Neuronal stem cell (in vitro differentiated cells): ENCODE measurements around the gene RGL1.

Experiments
- DNase-seq: peaks from one replicate; pipeline ENCODE4 v3.0.0-alpha.2; 2013; ENCODE audit warnings: low spot score
- H2AFZ ChIP-seq: one replicate; pipeline ENCODE4 v1.6.1; 2013; ENCODE audit warnings: mild to moderate bottlenecking, low read length, inconsistent platforms
- H2AK5ac ChIP-seq: 2 replicates; pipeline ENCODE4 v1.6.1; 2013; ENCODE audit warnings: low read depth, mild to moderate bottlenecking, inconsistent platforms, low read length, moderate library complexity, mixed read lengths
- H2BK120ac ChIP-seq: 2 replicates; pipeline ENCODE4 v1.6.1; 2013; ENCODE audit warnings: low read depth, mild to moderate bottlenecking, inconsistent platforms, low read length, moderate library complexity, mixed read lengths
- H2BK12ac ChIP-seq: one replicate; pipeline ENCODE4 v1.6.1; 2013; ENCODE audit warnings: low read length, inconsistent platforms
- H2BK15ac ChIP-seq: 2 replicates; pipeline ENCODE4 v1.6.1; 2013; ENCODE audit warnings: mild to moderate bottlenecking, low read length, inconsistent platforms, mixed read lengths
- H2BK5ac ChIP-seq: one replicate; pipeline ENCODE4 v1.6.1; 2013; ENCODE audit warnings: inconsistent platforms, mild to moderate bottlenecking, low read length, moderate library complexity
- H3K14ac ChIP-seq: one replicate; pipeline ENCODE4 v1.6.1; 2013; ENCODE audit warnings: low read length, inconsistent platforms
- H3K18ac ChIP-seq: 2 replicates; pipeline ENCODE4 v1.6.1; 2013; ENCODE audit warnings: low read length, inconsistent platforms
- H3K23ac ChIP-seq: 2 replicates; pipeline ENCODE4 v1.6.1; 2013; ENCODE audit warnings: low read depth, mild to moderate bottlenecking, mixed read lengths, low read length, inconsistent platforms; ENCODE audit not compliant: poor library complexity
- H3K27ac ChIP-seq: replicated peaks from 3 replicates; pipeline ENCODE4 v1.5.1; 2013; ENCODE audit warnings: low read length, inconsistent platforms
- H3K27me3 ChIP-seq, 3 experiments: 2 replicates each; pipeline ENCODE4 v1.6.1; 2013; ENCODE audit warnings: low read length in 3 of 3, mild to moderate bottlenecking in 2 of 3, inconsistent platforms in 1 of 3, low read depth in 1 of 3, mixed read lengths in 1 of 3, moderate library complexity in 1 of 3; ENCODE audit not compliant: control insufficient read depth in 3 of 3, insufficient read depth in 3 of 3
- H3K36me3 ChIP-seq, 2 donors: replicated peaks in 1 of 2; 2 replicates each; pipeline ENCODE4 v1.6.1; 2013; ENCODE audit warnings: low read length in 2 of 2; ENCODE audit not compliant: control insufficient read depth in 2 of 2, insufficient read depth in 2 of 2
- H3K4ac ChIP-seq: 2 replicates; pipeline ENCODE4 v1.6.1; 2013; ENCODE audit warnings: inconsistent platforms, mild to moderate bottlenecking, low read length, moderate library complexity
- H3K4me1 ChIP-seq, 2 donors: 1 replicate in 1 of 2; 2 replicates in 1 of 2; pipeline ENCODE4 v1.6.1; 2013; ENCODE audit warnings: low read length in 2 of 2, low read depth in 1 of 2; ENCODE audit not compliant: control insufficient read depth in 2 of 2, insufficient read depth in 1 of 2
- H3K4me2 ChIP-seq: one replicate; pipeline ENCODE4 v1.6.1; 2013; ENCODE audit warnings: mild to moderate bottlenecking, low read length, inconsistent platforms; ENCODE audit not compliant: insufficient read depth, poor library complexity, severe bottlenecking
- H3K4me3 ChIP-seq, 2 donors: 2 replicates each; pipeline ENCODE4 v1.5.1; 2013; ENCODE audit warnings: low read length in 2 of 2, mild to moderate bottlenecking in 2 of 2, inconsistent platforms in 1 of 2, moderate library complexity in 1 of 2
- H3K79me1 ChIP-seq: one replicate; pipeline ENCODE4 v1.6.1; 2013; ENCODE audit warnings: low read depth, mild to moderate bottlenecking, inconsistent platforms, low read length, moderate library complexity
- H3K9ac ChIP-seq: one replicate; pipeline ENCODE4 v1.6.1; 2013; ENCODE audit warnings: mild to moderate bottlenecking, low read depth, low read length, inconsistent platforms; ENCODE audit not compliant: poor library complexity
- H3K9me3 ChIP-seq, 2 donors: replicated peaks in 1 of 2; 2 replicates each; pipeline versions ENCODE3 to v1.6.1; 2013; ENCODE audit warnings: low read length in 2 of 2, mild to moderate bottlenecking in 2 of 2, inconsistent platforms in 1 of 2, low read depth in 1 of 2, mixed read lengths in 1 of 2, moderate library complexity in 1 of 2; ENCODE audit not compliant: control insufficient read depth in 2 of 2, insufficient read depth in 1 of 2
- H4K8ac ChIP-seq: one replicate; pipeline ENCODE4 v1.6.1; 2013; ENCODE audit warnings: low read depth, mild to moderate bottlenecking, inconsistent platforms, low read length, moderate library complexity
- H4K91ac ChIP-seq: one replicate; pipeline ENCODE4 v1.6.1; 2013; ENCODE audit warnings: low read length, low read depth, mild to moderate bottlenecking, inconsistent platforms; ENCODE audit not compliant: poor library complexity
- WGBS, 2 donors: extraction: QIAGEN DNeasy Blood & Tissue Kit; methylation state at CpG; one replicate each; pipeline ENCODE4 v1.1.7; 2013; ENCODE audit warnings: missing lambda C conversion rate in 2 of 2, mixed read lengths in 1 of 2; ENCODE audit not compliant: insufficient read length in 2 of 2, insufficient replicate concordance in 1 of 2; ENCODE audit errors: extremely low coverage in 2 of 2; 5-methylcytosine and 5-hydroxymethylcytosine counted together

RGL1 gene

DNA sequence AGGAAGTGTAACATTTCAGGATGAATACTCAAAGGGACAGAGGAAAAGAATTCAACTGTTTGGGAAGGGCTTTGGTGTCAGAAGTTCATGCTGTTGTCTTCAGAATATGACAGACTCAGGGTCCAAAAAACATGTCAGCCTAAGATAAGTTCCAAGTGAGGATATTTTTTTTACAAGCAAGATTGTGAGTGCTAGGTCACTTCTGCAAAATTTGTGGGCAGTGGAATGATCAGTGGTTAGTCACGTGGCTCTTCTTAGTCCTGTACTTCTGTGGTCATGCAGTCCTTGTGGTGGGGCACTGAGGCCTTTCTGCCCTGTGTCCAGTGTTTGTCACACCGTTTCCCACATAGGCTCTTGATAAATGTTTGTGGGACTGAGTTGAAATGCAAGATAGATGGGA lies 5.2 kb downstream of the RGL1 start:
- H2BK12ac ChIP-seq = no peak overlapping the region
- no peak overlapping the region for H3K9ac ChIP-seq
- H4K91ac ChIP-seq = no peak overlapping the region
- H3K4me2 ChIP-seq = no peak overlapping the region
- no peak overlapping the region for H3K4me3 ChIP-seq
- DNase-seq = no peak
- H3K4ac ChIP-seq = no peak overlapping the region
- peaks cover 21 to 24% of the 10 kb centered on the region in 2 donors for H3K4me1 ChIP-seq
- H2BK5ac ChIP-seq = no peak overlapping the region
- no peaks in the 10 kb centered on the region for H3K79me1 ChIP-seq
- no peak overlapping the region for H4K8ac ChIP-seq
- peaks cover 0 to 9% of the 10 kb centered on the region in 2 donors for H3K36me3 ChIP-seq
- no peak overlapping the region for H2BK120ac ChIP-seq
- no peak overlapping the region for H3K14ac ChIP-seq
- whole genome bisulfite sequencing, 2 donors = no CpG with 5 or more reads among the region's 2 CpGs
- no peak overlapping the region for H2AFZ ChIP-seq
- no peak overlapping the region for H2AK5ac ChIP-seq
- no peak overlapping the region for H2BK15ac ChIP-seq
- no peak overlapping the region for H3K18ac ChIP-seq
- H3K23ac ChIP-seq = no peak overlapping the region
- H3K9me3 ChIP-seq = no peaks in the 10 kb centered on the region
- no peak overlapping the region for H3K27ac ChIP-seq
- no peaks in the 10 kb centered on the region for H3K27me3 ChIP-seq

DNA sequence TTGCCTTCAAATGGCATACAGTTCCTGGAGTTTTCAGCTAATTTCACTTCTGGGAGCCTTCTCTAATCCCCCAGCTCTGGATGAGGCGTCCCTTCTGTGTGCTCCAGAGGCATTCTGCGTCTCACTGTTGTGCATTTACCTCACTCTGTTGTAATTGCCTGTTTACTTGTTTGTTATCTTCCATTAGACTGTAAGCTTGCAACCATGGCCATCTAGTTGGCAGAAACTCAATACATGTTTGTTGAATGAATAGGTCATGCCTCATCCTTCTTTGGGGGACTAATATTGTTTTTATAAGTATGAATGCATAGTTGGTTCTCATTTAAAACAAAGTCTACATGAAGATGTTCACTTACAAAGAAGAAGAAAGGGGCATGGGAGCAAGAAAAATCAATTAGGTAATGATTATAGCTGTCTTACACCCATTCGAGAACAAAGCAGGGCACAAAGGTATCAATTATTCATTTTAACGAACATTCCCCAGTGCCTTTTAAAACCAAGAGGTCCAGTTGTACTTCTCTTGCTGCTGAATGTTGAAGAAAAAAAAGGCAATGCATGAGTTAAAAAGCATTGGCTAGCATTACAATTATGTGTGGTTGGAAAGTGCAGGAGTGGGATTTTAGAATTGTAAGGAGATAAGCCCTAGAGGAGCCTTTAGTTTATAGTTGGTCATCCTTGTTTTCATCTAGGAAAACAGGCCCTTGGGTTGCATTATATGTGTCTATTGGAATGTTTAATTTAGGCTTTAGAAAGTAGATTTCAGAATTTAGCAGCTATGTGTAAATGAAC lies 6.0 kb downstream of the RGL1 start:
- WGBS, 2 donors = no CpG with 5 or more reads among the region's 4 CpGs
- Histone ChIP-seq H3K79me1 (no peaks in the 10 kb centered on the region), H3K18ac (no peak overlapping the region), H2BK15ac (no peak overlapping the region), H3K36me3 (peaks cover 0 to 9% of the 10 kb centered on the region in 2 donors), H4K8ac (no peak overlapping the region), H3K4me1 (peaks cover 21 to 27% of the 10 kb centered on the region in 2 donors), H3K4ac (no peak overlapping the region), H3K4me2 (no peak overlapping the region), H3K23ac (no peak overlapping the region), H2BK5ac (no peak overlapping the region), H2BK12ac (no peak overlapping the region), H3K9me3 (no peaks in the 10 kb centered on the region), H3K9ac (no peak overlapping the region), H2BK120ac (no peak overlapping the region), H3K27me3 (no peaks in the 10 kb centered on the region), H3K14ac (no peak overlapping the region), H2AFZ (no peak overlapping the region), H4K91ac (no peak overlapping the region), H3K27ac (no peak overlapping the region), H3K4me3 (no peak overlapping the region), H2AK5ac (no peak overlapping the region)
- no peak for DNase-seq

GRCh38 chr1:183812128-183812527 lies 7.2 kb downstream of the RGL1 start:
- no peaks in the 10 kb centered on the region for H3K27me3 ChIP-seq
- H3K4me3 ChIP-seq = no peak overlapping the region
- no peak overlapping the region for H3K27ac ChIP-seq

DNA sequence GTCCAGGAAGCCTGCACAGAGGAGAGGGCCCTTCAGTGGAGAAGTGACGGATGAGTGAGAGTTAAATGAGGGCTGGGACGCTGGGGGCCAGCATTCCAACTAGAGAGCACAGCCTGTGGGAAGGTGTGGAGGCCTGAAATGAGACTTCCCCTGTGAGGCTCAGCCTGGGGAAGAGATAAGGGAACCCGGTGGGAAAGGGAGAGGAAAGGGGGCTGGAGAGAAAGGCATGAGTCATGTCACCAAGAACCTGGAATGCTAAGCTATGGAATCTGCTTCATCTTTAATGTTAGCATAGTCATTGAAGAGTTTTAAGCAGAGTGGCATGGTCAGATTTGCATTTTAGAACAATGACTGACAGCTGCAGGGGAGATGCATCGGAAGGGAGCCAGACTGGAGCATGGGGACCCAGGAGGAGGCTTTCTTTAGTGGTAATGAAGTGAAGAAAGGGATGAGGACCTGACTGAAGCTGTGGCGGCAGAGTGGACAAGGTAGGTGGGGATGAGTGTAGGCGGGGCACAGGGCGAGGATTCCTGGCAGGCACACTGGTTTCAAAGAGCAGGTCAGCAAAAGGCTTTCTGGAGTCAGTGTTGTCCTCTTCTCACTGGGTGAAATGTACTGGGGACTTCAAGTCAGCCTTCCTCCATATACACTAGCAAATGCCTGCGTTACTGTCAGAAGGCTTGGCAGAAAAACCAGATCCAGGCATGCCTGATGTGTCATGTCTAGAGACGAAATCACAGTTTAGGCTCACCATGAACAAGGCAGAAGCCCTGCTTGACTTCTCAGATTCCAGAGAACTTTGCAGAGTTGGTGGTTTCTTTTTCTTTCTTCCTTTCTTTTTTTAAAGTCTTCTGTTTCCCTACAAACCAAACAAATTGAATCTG lies 8.0 kb downstream of the RGL1 start:
- no peak overlapping the region for H3K9ac ChIP-seq
- H3K4me3 ChIP-seq = no peak overlapping the region
- H2BK12ac ChIP-seq = no peak overlapping the region
- H3K9me3 ChIP-seq = no peaks in the 10 kb centered on the region
- H3K79me1 ChIP-seq = no peaks in the 10 kb centered on the region
- no peak overlapping the region for H4K91ac ChIP-seq
- H3K4me1 ChIP-seq = peaks cover 12 to 24% of the 10 kb centered on the region in 2 donors
- no peak overlapping the region for H3K14ac ChIP-seq
- H3K27me3 ChIP-seq = no peaks in the 10 kb centered on the region
- H2BK5ac ChIP-seq = no peak overlapping the region
- no peak overlapping the region for H3K23ac ChIP-seq
- peaks cover 0 to 9% of the 10 kb centered on the region in 2 donors for H3K36me3 ChIP-seq
- DNase-seq = no peak
- no peak overlapping the region for H3K4me2 ChIP-seq
- no peak overlapping the region for H3K4ac ChIP-seq
- no peak overlapping the region for H4K8ac ChIP-seq
- peak overlapping the region; percentile 45 for H3K27ac ChIP-seq
- no peak overlapping the region for H2BK120ac ChIP-seq
- H2AFZ ChIP-seq = no peak overlapping the region
- H2BK15ac ChIP-seq = no peak overlapping the region
- no CpG with 5 or more reads among the region's 9 CpGs for WGBS, 2 donors
- H2AK5ac ChIP-seq = no peak overlapping the region
- H3K18ac ChIP-seq = peak overlapping the region; percentile 61

More at GRCh38 chr1:183812128-183812527, 7.2 kb downstream of the RGL1 start:
- Histone ChIP-seq H2BK5ac (no peak overlapping the region), H3K4me2 (no peak overlapping the region), H2BK12ac (no peak overlapping the region), H3K36me3 (peaks cover 0 to 9% of the 10 kb centered on the region in 2 donors), H2AK5ac (no peak overlapping the region), H3K23ac (no peak overlapping the region), H2AFZ (no peak overlapping the region), H4K8ac (no peak overlapping the region), H3K9me3 (no peaks in the 10 kb centered on the region), H3K9ac (no peak overlapping the region), H3K79me1 (no peaks in the 10 kb centered on the region), H3K14ac (no peak overlapping the region), H4K91ac (no peak overlapping the region), H3K4me1 (peaks cover 13 to 24% of the 10 kb centered on the region in 2 donors), H2BK120ac (no peak overlapping the region), H2BK15ac (no peak overlapping the region), H3K4ac (no peak overlapping the region), H3K18ac (no peak overlapping the region)
- DNase-seq = no peak
- no CpG with 5 or more reads among the region's 2 CpGs for WGBS, 2 donors
